ENCODE results near the gene PHF21B.

The PHF21B gene

DNA sequence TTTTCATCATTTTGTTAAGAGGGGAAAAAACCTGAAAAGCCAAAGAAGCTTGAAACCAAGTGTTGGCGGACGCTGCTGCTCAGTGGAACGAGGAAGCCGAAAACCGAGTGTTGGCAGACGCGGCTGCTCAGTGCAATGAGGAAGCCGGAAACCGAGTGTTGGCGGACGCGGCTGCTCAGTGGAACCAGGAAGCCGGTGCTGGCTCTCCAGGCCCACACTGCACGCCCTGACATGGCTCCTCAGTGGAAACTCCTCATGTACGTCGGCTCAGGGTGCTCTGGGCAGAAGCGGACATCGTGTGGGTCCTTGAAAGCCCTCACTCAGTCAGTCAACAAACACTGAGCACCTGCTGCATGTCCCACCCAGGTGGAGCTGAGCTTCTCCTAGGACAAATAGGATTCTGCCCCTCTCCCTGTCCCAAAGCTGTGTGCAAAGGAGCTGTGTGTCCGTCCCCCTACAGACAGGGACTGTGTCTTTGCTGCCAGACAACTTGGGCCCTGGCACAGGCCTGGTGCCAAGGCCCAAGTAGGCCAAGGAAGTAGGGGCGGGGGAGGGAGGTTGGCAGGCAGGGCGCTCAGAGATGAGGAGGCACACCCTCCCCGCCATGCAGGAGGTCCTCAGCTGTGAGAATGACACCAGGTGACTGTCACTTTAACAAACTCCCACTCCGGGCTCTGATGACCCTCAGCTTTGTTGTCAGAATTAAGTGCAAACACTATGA is 37.3 kb downstream of the PHF21B start:
- H3K36me3 ChIP-seq (ENCODE audit: insufficient read depth, low read length), result no peaks in the 10 kb centered on the region
- TF ChIP-seq, protein P1, sequence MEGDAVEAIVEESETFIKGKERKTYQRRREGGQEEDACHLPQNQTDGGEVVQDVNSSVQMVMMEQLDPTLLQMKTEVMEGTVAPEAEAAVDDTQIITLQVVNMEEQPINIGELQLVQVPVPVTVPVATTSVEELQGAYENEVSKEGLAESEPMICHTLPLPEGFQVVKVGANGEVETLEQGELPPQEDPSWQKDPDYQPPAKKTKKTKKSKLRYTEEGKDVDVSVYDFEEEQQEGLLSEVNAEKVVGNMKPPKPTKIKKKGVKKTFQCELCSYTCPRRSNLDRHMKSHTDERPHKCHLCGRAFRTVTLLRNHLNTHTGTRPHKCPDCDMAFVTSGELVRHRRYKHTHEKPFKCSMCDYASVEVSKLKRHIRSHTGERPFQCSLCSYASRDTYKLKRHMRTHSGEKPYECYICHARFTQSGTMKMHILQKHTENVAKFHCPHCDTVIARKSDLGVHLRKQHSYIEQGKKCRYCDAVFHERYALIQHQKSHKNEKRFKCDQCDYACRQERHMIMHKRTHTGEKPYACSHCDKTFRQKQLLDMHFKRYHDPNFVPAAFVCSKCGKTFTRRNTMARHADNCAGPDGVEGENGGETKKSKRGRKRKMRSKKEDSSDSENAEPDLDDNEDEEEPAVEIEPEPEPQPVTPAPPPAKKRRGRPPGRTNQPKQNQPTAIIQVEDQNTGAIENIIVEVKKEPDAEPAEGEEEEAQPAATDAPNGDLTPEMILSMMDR (IDR thresholded peaks at IDR 0.05; ENCODE audit: low read length), result no peak
- TF ChIP-seq EZH2 (IDR thresholded peaks at IDR 0.05; ENCODE audit: borderline replicate concordance, low read length), result no peak
- peaks cover 4% of the 10 kb centered on the region for H3K4me1 ChIP-seq (ENCODE audit: insufficient read depth, low read length, severe bottlenecking)
- no peaks in the 10 kb centered on the region for H3K79me2 ChIP-seq (ENCODE audit: insufficient read depth, low read length)
- H2AFZ ChIP-seq (ENCODE audit: low read length), result no peak overlapping the region
- no peak overlapping the region for H3K4me3 ChIP-seq (ENCODE audit: low read depth, low read length, poor library complexity, severe bottlenecking)
- no peaks in the 10 kb centered on the region for H3F3A ChIP-seq (ENCODE audit: insufficient read depth, low read length)
- no peak overlapping the region for H3K27ac ChIP-seq (ENCODE audit: low read depth, low read length, poor library complexity, severe bottlenecking)
- H3K4me2 ChIP-seq (ENCODE audit: low read length), result no peak overlapping the region; the same call in 1 of the 2 replicates
- H3K27me3 ChIP-seq (ENCODE audit: insufficient read depth, low read length), result no peaks in the 10 kb centered on the region
- H3K9ac ChIP-seq (ENCODE audit: low read length), result no peak overlapping the region
- no peaks in the 10 kb centered on the region for H4K20me1 ChIP-seq (ENCODE audit: insufficient read depth, low read length)
- H3K9me3 ChIP-seq (ENCODE audit: low read length), result no peaks in the 10 kb centered on the region
- no peaks in the 10 kb centered on the region for H3K9me2 ChIP-seq (ENCODE audit: low read depth, low read length)

DNA sequence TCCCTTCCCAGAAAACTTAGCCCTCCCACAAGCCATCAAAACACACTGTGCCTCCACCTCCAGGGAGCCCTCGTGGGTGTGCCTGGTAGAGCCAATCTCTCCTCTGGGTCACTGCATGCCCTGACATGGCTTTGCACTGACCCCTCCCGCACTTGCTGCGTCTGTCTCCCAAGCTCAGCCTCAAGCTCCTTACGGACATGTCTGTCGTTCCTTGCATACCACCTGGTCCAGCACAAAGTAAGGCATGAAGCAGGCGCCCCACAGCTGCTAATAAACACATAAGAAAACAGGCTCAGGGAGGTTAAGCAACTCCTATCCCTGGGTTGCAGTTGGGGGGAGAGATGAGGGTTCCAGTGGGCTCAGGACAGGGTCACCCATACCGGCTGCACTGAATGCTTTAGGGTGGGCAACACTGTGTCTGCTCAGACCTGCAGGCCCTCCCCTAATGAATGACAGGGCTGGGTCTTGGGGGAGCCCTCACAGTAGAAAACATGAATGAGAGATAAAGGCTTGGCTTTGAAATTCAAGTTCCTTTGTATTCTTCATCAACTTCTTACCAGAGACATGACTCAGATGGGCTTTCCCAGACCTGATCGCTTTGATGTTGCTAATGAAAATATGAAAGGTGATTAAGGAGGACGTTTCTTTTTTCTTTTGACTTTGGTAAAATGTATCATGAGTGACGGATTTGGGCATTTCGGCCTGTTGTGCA is 38.0 kb downstream of the PHF21B start:
- H3K9me2 ChIP-seq (ENCODE audit: low read depth, low read length), result no peaks in the 10 kb centered on the region
- H3F3A ChIP-seq (ENCODE audit: insufficient read depth, low read length), result no peaks in the 10 kb centered on the region
- no peak overlapping the region for H3K4me3 ChIP-seq (ENCODE audit: low read depth, low read length, poor library complexity, severe bottlenecking)
- no peak overlapping the region for H3K9ac ChIP-seq (ENCODE audit: low read length)
- H3K79me2 ChIP-seq (ENCODE audit: insufficient read depth, low read length), result no peaks in the 10 kb centered on the region
- H4K20me1 ChIP-seq (ENCODE audit: insufficient read depth, low read length), result no peaks in the 10 kb centered on the region
- H3K36me3 ChIP-seq (ENCODE audit: insufficient read depth, low read length), result no peaks in the 10 kb centered on the region
- TF ChIP-seq EZH2 (IDR thresholded peaks at IDR 0.05; ENCODE audit: borderline replicate concordance, low read length), result no peak
- TF ChIP-seq, protein P1 (IDR thresholded peaks at IDR 0.05; ENCODE audit: low read length), result no peak
- no peak overlapping the region for H3K27ac ChIP-seq (ENCODE audit: low read depth, low read length, poor library complexity, severe bottlenecking)
- H3K9me3 ChIP-seq (ENCODE audit: low read length), result no peaks in the 10 kb centered on the region
- H3K27me3 ChIP-seq (ENCODE audit: insufficient read depth, low read length), result no peaks in the 10 kb centered on the region
- H2AFZ ChIP-seq (ENCODE audit: low read length), result no peak overlapping the region
- H3K4me2 ChIP-seq (ENCODE audit: low read length), result no peak overlapping the region
- peaks cover 4% of the 10 kb centered on the region for H3K4me1 ChIP-seq (ENCODE audit: insufficient read depth, low read length, severe bottlenecking)

DNA sequence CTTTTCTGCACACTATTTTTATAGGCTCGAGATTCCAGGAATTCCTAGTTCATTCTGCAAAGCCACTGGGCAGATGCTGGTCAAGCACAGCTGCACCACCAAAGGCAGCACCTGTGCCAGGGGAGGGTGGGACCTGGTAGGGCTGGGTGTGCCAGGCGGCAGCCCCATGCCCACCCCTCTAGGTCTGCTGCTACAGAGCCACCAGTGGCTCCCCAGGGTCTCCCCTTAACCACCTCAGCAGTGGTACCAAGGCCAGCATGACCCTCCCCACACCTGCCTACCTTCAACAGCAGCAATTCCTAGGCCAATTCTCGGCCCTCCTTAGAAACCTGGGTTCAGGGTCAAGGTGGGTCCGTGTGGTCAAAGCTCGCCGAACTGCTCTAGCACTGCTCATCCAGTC is 39.5 kb downstream of the PHF21B start:
- Histone ChIP-seq H3K4me1 (ENCODE audit: insufficient read depth, low read length, severe bottlenecking) (peaks cover 4% of the 10 kb centered on the region), H3K36me3 (ENCODE audit: insufficient read depth, low read length) (no peaks in the 10 kb centered on the region), H3K79me2 (ENCODE audit: insufficient read depth, low read length) (no peaks in the 10 kb centered on the region), H3K9me2 (ENCODE audit: low read depth, low read length) (no peaks in the 10 kb centered on the region), H3K27ac (ENCODE audit: low read depth, low read length, poor library complexity, severe bottlenecking) (no peak overlapping the region), H4K20me1 (ENCODE audit: insufficient read depth, low read length) (no peaks in the 10 kb centered on the region), H3K4me3 (ENCODE audit: low read depth, low read length, poor library complexity, severe bottlenecking) (no peak overlapping the region), H3F3A (ENCODE audit: insufficient read depth, low read length) (no peaks in the 10 kb centered on the region), H3K4me2 (ENCODE audit: low read length) (no peak overlapping the region), H3K9me3 (ENCODE audit: low read length) (no peaks in the 10 kb centered on the region), H3K9ac (ENCODE audit: low read length) (no peak overlapping the region), H2AFZ (ENCODE audit: low read length) (no peak overlapping the region), H3K27me3 (ENCODE audit: insufficient read depth, low read length) (no peaks in the 10 kb centered on the region)
- TF ChIP-seq EZH2 (IDR thresholded peaks at IDR 0.05; ENCODE audit: borderline replicate concordance, low read length), result no peak
- TF ChIP-seq, protein P1 (IDR thresholded peaks at IDR 0.05; ENCODE audit: low read length), result no peak
